Activated T-helper 1 cell treated with anti-CD3 and anti-CD28 coated beads, Interleukin-12 subunit alpha, Interleukin-12 subunit beta, Interleukin-2, Interleukin-4 antibody, amounts not matched to agents 30 ng/mL and 10 ng/mL and 1 ng/mL, durations not matched to agents 14 hours and 24 hours and 36 hours (primary cell): ENCODE measurements around the gene PELI2. TPM values are rescaled to one million over a fixed set of nuclear protein-coding genes. Genes with fewer than 3 reads are reported as not detected.

Experiments used
- DNase-seq: peaks from one replicate; pipeline ENCODE4 v3.0.0; 2021; ENCODE audit warnings: low spot score
- H3K27ac Mint-ChIP-seq: one replicate; pipeline ENCODE4 v1.8.0; 2021; ENCODE audit warnings: mild to moderate bottlenecking, mixed read lengths
- H3K27me3 Mint-ChIP-seq: one replicate; pipeline ENCODE4 v1.8.0; 2022; ENCODE audit warnings: mild to moderate bottlenecking, moderate library complexity, mixed read lengths; ENCODE audit not compliant: insufficient read depth
- H3K36me3 Mint-ChIP-seq: one replicate; pipeline ENCODE4 v1.8.0; 2021; ENCODE audit warnings: low read depth, mixed read lengths
- H3K4me1 Mint-ChIP-seq: one replicate; pipeline ENCODE4 v1.8.0; 2021; ENCODE audit warnings: low read depth, mixed read lengths
- H3K4me3 Mint-ChIP-seq: one replicate; pipeline ENCODE4 v1.8.0; 2021; ENCODE audit warnings: mild to moderate bottlenecking, moderate library complexity, mixed read lengths
- H3K9me3 Mint-ChIP-seq: one replicate; pipeline ENCODE4 v1.8.0; 2021; ENCODE audit warnings: mixed read lengths
- intact Hi-C: fragments of 100-400 bp; cut with micrococcal nuclease; formaldehyde crosslinking; loops from one replicate; pipeline ENCODE4 v1.15.1; 2024
- total RNA-seq: library from RNA; stranded (reverse); gene quantifications from 2 replicates; pipeline ENCODE4 v1.2.3, GENCODE V29; 2022

PELI2 gene
- total RNA-seq, 1 donor from 2014 or later: 4.5 TPM

DNA sequence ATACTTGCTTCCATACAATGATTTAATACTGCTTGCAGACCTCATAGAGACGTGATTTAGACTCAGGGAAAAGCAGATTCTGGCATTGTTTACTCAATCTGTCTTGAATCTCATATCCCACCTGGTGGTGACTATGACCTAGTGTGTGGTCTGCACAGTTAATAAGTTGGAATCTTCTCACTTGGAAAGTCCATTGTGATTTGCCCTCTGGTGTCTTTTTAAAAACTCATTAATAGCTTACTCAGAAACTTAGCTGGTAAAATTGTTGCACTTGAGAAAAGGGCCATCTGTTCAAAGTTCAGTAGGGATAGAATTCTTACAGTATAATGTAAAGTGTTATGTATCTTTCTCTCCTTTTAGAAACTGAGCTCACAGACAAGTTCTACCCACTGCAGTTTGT lies 106.0 kb downstream of the PELI2 start:
- Mint-ChIP-seq H3K27me3 (no peaks in the 10 kb centered on the region), H3K27ac (no peak overlapping the region), H3K9me3 (no peaks in the 10 kb centered on the region), H3K4me3 (no peak overlapping the region), H3K36me3 (no peaks in the 10 kb centered on the region), H3K4me1 (no peaks in the 10 kb centered on the region)
- DNase-seq: no peak
- intact Hi-C loops: no loop called here

DNA sequence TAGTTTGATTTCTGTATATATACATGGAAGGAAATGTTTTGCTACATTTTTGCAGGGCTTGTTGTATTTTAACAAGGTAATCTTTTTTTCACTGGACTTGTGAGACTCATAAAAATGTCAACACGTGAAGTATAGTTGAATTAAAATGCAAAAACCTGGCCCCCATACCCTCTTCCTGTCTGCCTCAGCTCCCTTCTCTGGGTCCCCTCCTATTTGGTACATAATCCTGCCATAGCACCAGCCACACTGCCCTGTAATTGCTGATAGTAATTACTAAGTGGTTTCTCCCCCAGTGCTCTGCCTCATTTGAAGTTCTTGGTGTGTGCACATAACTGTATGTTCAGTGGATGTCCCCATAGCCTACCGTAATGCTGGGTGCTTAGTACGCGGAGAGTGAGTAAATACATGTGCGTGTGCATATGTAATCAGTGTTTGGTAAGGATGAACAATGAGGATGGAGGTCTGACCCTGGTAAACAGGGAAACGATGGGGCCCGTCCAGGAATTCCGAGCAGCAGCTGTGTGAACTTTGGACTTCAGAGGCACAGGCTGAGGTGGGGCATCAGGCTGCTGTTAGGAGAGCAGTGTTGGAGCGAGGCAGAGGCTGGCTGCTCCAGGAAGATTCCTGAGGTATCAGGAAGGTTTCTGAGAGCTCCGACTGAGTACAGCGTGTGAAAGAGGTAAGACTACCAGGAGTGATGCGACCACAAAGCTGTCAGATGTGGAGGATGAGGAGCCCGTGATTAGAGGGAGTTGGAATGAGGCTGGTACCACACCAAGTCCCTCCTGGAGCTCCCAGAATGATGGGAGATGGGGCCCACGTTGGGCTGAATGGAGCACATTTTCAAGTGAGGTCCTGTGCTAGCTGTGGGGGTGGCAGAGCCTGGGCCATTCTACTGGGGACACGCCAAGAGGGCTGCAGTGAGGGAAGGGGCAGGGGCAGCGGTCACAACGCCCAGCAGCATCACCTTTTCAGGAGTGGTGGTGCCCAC lies 106.8 kb downstream of the PELI2 start:
- Mint-ChIP-seq H3K9me3 (peaks cover 4% of the 10 kb centered on the region), H3K27ac (no peak overlapping the region), H3K4me1 (no peaks in the 10 kb centered on the region), H3K27me3 (no peaks in the 10 kb centered on the region), H3K4me3 (no peak overlapping the region), H3K36me3 (no peaks in the 10 kb centered on the region)
- intact Hi-C loops: no loop called here
- no peak for DNase-seq

DNA sequence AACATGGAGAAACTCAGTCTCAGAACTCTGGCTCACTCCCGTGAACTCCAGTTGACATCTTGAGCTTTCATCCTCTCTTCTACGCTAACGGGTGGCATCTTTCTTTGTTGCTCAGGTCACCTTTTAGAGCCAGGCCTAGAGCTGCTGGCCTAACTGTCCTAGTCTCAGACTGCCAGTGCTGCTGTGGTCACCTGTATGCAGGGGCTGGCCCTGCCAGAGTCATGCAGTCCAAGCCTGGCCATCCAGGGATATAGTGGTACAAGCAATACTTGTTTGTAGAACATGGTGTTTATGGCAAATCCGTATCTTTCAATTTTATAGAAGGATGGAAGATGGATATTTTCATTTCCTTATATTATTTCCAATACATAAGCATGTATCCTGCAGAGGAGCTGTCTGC lies 117.2 kb downstream of the PELI2 start:
- intact Hi-C loops: no loop called here
- no peak overlapping the region for H3K27ac Mint-ChIP-seq

DNA sequence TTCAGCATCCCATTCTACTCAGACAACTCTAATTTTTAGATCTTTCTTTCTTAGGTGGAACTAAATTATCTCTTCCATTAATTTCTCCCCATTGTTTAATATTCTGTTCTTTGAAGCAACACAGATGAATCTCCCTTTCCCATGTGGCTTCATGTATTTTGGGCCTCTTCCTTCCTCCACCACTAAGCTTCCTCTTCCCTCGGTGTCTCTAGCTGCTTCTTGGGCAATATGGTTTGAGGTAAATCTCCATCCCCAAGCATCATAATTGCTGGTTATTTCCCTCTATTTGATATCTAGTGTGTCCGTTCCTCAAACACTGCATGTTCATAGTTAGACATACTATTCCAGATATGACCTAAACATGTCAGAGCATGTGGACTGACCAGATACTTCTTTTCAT lies 119.2 kb downstream of the PELI2 start:
- no peaks in the 10 kb centered on the region for H3K9me3 Mint-ChIP-seq
- H3K27ac Mint-ChIP-seq: no peak overlapping the region
- H3K4me3 Mint-ChIP-seq: no peak overlapping the region
- no peak for DNase-seq
- no peaks in the 10 kb centered on the region for H3K36me3 Mint-ChIP-seq
- intact Hi-C loops: no loop called here
- H3K4me1 Mint-ChIP-seq: peaks cover 10% of the 10 kb centered on the region
- peaks cover 5% of the 10 kb centered on the region for H3K27me3 Mint-ChIP-seq

More for the DNA sequence above, 117.2 kb downstream of the PELI2 start:
- H3K4me1 Mint-ChIP-seq: peaks cover 10% of the 10 kb centered on the region
- H3K36me3 Mint-ChIP-seq: no peaks in the 10 kb centered on the region
- H3K4me3 Mint-ChIP-seq: no peak overlapping the region
- no peaks in the 10 kb centered on the region for H3K9me3 Mint-ChIP-seq
- DNase-seq: no peak
- peaks cover 9% of the 10 kb centered on the region for H3K27me3 Mint-ChIP-seq

DNA sequence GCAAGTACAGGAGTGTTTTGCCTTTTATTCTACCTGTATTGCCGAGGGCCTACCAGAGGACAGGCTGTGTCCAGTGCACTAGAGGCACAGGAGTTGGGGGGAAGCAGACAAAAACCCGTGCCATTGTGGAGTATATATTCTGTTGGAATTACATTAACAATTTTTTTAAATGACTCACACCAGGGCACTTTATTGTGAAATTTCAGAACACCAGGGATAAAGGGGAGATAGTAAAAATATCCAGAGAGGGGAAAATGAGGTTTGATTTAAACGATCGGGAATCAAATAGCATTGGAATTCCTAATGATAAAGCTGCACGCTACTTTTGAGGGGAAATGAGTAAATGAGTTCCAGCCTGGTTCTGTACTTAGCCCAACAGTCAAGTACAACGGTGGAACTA lies 123.2 kb downstream of the PELI2 start:
- H3K27ac Mint-ChIP-seq: no peak overlapping the region
- no peak overlapping the region for H3K4me3 Mint-ChIP-seq
- peaks cover 10% of the 10 kb centered on the region for H3K4me1 Mint-ChIP-seq

DNA sequence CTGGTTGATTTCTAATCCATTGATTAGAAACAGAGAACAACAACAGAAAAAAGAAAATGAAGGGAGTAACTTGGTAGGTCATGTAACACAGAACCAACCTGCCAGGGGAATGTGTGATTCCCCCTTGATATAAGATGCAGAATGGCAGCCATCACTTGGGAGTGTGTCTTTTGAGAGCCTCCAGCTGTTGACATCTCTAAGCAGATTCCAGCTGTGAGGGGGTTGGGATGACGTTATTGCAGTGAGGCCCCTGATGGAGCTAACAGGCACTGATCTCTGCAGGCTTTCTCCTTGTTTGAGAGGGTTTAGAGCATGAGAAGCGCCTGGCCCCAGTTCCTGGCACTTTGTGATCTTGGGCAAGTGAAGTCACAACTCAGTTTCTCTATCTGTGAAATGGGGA lies 124.9 kb downstream of the PELI2 start:
- no peaks in the 10 kb centered on the region for H3K9me3 Mint-ChIP-seq
- DNase-seq: no peak
- H3K4me3 Mint-ChIP-seq: no peak overlapping the region
- no peak overlapping the region for H3K27ac Mint-ChIP-seq
- no peaks in the 10 kb centered on the region for H3K36me3 Mint-ChIP-seq
- intact Hi-C loops: no loop called here
- no peaks in the 10 kb centered on the region for H3K4me1 Mint-ChIP-seq
- H3K27me3 Mint-ChIP-seq: no peaks in the 10 kb centered on the region

More for the DNA sequence above, 123.2 kb downstream of the PELI2 start:
- Mint-ChIP-seq H3K9me3 (no peaks in the 10 kb centered on the region), H3K36me3 (no peaks in the 10 kb centered on the region), H3K27me3 (peaks cover 5% of the 10 kb centered on the region)
- DNase-seq: no peak
- intact Hi-C loops: no loop called here

DNA sequence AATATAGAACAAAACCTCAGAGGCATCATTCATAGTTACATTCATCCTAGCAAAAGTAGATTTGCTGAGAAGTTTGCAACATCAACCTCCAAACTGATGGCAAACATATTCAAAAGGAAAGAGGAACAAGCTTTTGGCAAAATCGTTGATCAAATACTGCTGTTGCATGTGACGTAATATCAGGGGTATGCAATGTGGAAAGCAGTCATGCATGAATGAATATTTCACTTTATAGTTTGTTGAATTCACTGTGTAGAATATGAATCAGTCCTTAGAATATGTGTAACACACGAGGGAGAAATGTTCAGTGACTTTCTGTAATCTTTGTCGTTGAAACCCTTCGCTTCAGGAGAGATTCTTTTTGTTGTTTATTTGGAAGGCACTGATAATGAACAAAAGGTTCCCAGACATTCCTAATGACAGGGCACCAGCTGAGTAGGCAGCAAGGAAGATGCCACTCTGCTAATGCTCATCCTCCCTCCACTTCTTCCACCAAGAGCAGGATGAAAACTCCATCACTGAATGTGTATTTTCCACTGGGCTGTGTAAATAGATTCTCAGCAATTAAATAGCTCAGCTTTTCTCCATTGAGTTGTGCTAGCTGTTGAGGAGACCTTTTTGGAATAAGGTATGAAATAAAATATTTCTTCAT lies 126.1 kb downstream of the PELI2 start:
- no peaks in the 10 kb centered on the region for H3K27me3 Mint-ChIP-seq
- DNase-seq: no peak
- no peaks in the 10 kb centered on the region for H3K36me3 Mint-ChIP-seq
- H3K27ac Mint-ChIP-seq: no peak overlapping the region
- intact Hi-C loops: no loop called here
- H3K4me3 Mint-ChIP-seq: no peak overlapping the region
- H3K4me1 Mint-ChIP-seq: no peaks in the 10 kb centered on the region
- no peaks in the 10 kb centered on the region for H3K9me3 Mint-ChIP-seq

DNA sequence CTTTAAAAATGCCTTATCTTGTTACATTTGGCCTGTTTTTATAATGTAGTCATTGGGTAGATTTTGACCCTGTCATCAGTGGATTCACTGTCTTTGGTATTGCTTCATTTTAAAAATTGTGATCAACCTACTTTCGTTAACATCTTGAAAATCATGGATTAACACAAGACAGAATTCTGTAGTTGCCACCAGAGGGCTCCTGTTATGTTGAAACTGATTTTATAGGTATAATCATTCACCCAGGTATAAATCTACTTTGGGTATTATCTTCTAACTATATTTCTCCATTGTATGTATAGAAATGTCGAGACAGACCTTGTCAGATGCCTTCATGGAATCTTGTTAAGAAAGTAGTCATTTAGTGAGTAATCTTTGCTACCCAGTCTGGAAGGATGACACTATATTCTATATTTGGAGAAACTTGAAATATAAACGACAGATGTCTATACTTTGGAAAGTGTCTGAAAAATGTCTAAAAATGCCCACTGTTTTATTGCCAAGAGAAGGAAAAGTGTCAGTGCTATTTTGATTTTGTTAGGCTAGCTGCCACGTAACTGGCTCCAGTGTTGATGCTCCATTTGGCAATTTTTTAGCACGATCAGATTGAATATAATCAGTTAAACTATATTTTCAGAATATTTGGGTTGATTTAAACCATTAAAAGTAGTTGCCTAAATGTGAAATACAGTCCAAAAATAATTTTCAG lies 129.4 kb downstream of the PELI2 start:
- no peaks in the 10 kb centered on the region for H3K27me3 Mint-ChIP-seq
- no peak overlapping the region for H3K27ac Mint-ChIP-seq
- H3K4me3 Mint-ChIP-seq: no peak overlapping the region
- H3K9me3 Mint-ChIP-seq: no peaks in the 10 kb centered on the region
- no peaks in the 10 kb centered on the region for H3K4me1 Mint-ChIP-seq
- intact Hi-C loops: no loop called here
- no peak for DNase-seq
- no peaks in the 10 kb centered on the region for H3K36me3 Mint-ChIP-seq

DNA sequence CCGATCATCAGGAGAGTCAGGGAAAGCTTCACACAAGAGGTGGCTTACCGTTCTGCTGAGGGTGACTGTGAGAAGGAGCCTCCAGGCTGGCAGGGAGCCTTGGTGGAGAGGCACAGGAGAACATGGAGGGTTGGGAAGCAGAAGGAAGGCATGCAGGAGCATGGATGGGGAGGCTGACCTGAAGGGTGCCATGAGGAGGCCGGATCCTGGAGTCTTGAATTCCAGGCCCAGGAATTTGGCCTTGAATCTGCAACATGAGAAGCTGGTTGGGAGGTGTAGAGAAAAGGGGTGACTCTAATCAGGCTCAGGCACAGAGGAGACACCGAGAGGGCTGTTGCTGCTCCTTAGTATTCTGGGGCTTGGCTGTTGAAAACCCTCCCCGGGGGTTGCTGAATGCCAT lies 130.2 kb downstream of the PELI2 start:
- DNase-seq: no peak
- Mint-ChIP-seq H3K36me3 (no peaks in the 10 kb centered on the region), H3K9me3 (peaks cover 1% of the 10 kb centered on the region), H3K27ac (no peak overlapping the region), H3K27me3 (no peaks in the 10 kb centered on the region), H3K4me1 (no peaks in the 10 kb centered on the region), H3K4me3 (no peak overlapping the region)
- intact Hi-C loops: no loop called here

DNA sequence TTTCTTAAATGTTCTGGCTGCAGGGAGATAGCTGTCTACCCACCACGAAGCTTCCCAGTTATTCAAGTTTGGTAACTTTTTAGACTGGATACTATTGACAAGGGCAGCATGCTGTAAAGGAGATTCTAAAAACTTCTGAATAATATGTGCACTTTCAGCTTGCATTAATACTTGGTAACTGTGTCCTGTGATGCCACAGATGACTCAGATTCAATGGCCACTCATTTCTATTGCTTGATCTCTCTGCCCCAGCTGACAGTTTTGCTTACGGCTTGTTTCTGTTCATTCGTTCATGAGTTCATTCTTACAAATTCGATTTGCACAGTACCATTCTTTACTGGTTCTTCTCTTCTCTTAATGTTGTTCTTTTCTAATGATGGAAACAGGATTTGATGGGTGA lies 142.8 kb downstream of the PELI2 start:
- Mint-ChIP-seq H3K36me3 (no peaks in the 10 kb centered on the region), H3K27ac (no peak overlapping the region), H3K4me3 (no peak overlapping the region), H3K9me3 (peaks cover 15% of the 10 kb centered on the region), H3K4me1 (no peaks in the 10 kb centered on the region), H3K27me3 (peaks cover 4% of the 10 kb centered on the region)
- intact Hi-C loops: no loop called here
- no peak for DNase-seq

DNA sequence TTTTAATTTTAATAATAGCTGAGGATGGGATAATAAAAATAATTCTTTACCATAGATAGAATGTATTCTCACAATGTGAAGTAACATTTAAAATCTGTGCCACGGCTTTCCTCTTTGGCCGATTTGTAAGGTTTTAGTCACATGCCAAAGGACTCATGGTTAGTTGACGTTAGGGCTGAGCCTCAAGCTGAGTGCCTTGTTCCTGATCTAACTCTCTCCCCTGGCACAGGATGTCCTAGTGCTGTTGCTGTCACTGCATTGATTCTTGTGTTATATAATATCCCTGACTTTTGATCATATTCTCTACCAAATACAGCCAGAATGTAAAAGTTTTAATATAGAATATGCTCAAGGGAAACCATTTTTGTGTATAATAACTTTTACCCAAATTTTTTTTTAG lies 144.3 kb downstream of the PELI2 start:
- Mint-ChIP-seq H3K4me3 (no peak overlapping the region), H3K9me3 (peaks cover 14% of the 10 kb centered on the region), H3K27ac (no peak overlapping the region), H3K4me1 (no peaks in the 10 kb centered on the region), H3K36me3 (no peaks in the 10 kb centered on the region), H3K27me3 (peaks cover 4% of the 10 kb centered on the region)
- DNase-seq: no peak
- intact Hi-C loops: no loop called here

DNA sequence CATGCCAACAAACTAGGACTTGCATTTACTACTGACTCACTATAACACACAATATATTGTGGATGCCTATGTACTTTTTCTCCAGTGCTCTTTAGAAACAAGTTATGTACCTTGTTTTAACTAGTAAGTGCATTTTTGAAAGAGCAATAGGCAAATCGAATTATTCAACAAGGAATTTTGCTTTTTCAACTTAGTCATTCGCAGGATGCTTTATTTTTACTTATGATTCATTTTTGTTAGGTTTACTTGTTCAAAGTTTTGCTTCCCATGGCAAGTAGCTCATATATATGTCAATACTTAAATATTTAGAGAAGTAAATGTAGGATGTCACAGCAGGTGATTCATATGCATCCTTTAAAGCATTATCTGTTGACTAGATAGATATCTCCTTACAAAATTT lies 149.8 kb downstream of the PELI2 start:
- Mint-ChIP-seq H3K4me1 (no peaks in the 10 kb centered on the region), H3K4me3 (no peak overlapping the region), H3K36me3 (no peaks in the 10 kb centered on the region), H3K27ac (no peak overlapping the region), H3K9me3 (no peaks in the 10 kb centered on the region), H3K27me3 (peaks cover 3% of the 10 kb centered on the region)
- intact Hi-C loops: no loop called here
- no peak for DNase-seq

DNA sequence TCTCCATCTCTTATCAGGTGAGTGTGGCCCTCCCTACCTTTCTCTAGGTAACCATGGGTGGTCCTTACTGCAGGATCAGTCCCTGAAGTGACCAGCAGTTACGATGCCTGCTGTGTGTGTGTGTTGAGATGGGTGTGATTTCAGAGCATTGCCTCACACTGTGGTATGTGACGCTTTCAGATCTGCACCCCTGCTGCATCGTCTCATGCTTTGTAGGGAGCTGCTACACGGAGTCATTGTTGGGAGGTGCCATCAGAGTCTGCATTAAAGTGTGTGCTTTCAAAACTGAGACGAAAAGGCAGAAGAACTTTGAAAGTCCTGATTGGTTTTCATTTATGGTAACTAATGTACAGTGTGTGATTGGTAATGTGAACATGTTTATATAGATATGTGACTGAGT lies 150.5 kb downstream of the PELI2 start:
- intact Hi-C loops: no loop called here
- H3K4me1 Mint-ChIP-seq: no peaks in the 10 kb centered on the region
- H3K4me3 Mint-ChIP-seq: no peak overlapping the region
- no peaks in the 10 kb centered on the region for H3K9me3 Mint-ChIP-seq
- no peak overlapping the region for H3K27ac Mint-ChIP-seq
- no peaks in the 10 kb centered on the region for H3K36me3 Mint-ChIP-seq
- H3K27me3 Mint-ChIP-seq: peaks cover 3% of the 10 kb centered on the region
- no peak for DNase-seq
